ENCODE measurements around the gene HFE. TPM values are rescaled to one million over a fixed set of nuclear protein-coding genes. Genes with fewer than 3 reads are reported as not detected.

The HFE gene
- polyA plus RNA-seq, 2 of the 4 experiments (the other 2 are of a cell fraction): 19.9 to 31.7 TPM

GRCh38 chr6:26054781-26055718, 32.2 kb upstream of the HFE start (continued):
- TF ChIP-seq FOXS1 (CRISPR knock-in tag; IDR thresholded peaks at IDR 0.05) (no peak; the same call in 1 of the 2 replicates), TP53 (CRISPR knock-in tag; IDR thresholded peaks at IDR 0.05) (peak; percentile 92), BHLHE40 (IDR thresholded peaks at IDR 0.05; ENCODE audit: low read depth, low read length) (no peak), POLR2AphosphoS2 (conservative IDR thresholded peaks at IDR 0.05; ENCODE audit: low read length) (no peak), E2F6 (IDR thresholded peaks at IDR 0.05; ENCODE audit: borderline replicate concordance, low read depth) (0 out of 2 replicates have a peak, but pooled peaks have one; percentile 7), RFX5 (IDR thresholded peaks at IDR 0.05) (no peak), HMGXB4 (CRISPR knock-in tag; IDR thresholded peaks at IDR 0.05; ENCODE audit: borderline replicate concordance) (peak; percentile 75), CBX8 (IDR thresholded peaks at IDR 0.05) (no peak), JUN (IDR thresholded peaks at IDR 0.05) (peak in 1 of 2 experiments; percentile 15; a peak in 2 of 5 replicates), SREBF2 (IDR thresholded peaks at IDR 0.05) (no peak), REST (IDR thresholded peaks at IDR 0.05) (peak; percentile 22; the same call in 1 of the 2 replicates), PHF8 (IDR thresholded peaks at IDR 0.05; ENCODE audit: borderline replicate concordance, low read depth) (no peak), ATOH8 (CRISPR knock-in tag; IDR thresholded peaks at IDR 0.05; ENCODE audit: low read depth) (peak; percentile 24; the same call in 1 of the 2 replicates), USF2 (IDR thresholded peaks at IDR 0.05) (no peak), RCOR1 (IDR thresholded peaks at IDR 0.05; ENCODE audit: low read depth, low read length) (no peak), POLR2A (IDR thresholded peaks at IDR 0.05; ENCODE audit: low read length) (peak; percentile 66), PBX3 (IDR thresholded peaks at IDR 0.05) (peak; percentile 69; the same call in 1 of the 2 replicates), EHMT2 (IDR thresholded peaks at IDR 0.05; ENCODE audit: low read depth) (no peak), MYC (IDR thresholded peaks at IDR 0.05; ENCODE audit: borderline replicate concordance, low read length) (no peak), CHD4 (IDR thresholded peaks at IDR 0.05; ENCODE audit: borderline replicate concordance) (no peak), ZFP36 (IDR thresholded peaks at IDR 0.05; ENCODE audit: borderline replicate concordance, partially characterized antibody) (no peak), MAZ (IDR thresholded peaks at IDR 0.05; ENCODE audit: borderline replicate concordance, low read depth, low read length) (no peak), CTCF (IDR thresholded peaks at IDR 0.05) (no peak), CEBPB (IDR thresholded peaks at IDR 0.05) (peak in 1 of 2 experiments; percentile 2; a peak in 1 of 4 replicates), MAFK (IDR thresholded peaks at IDR 0.05; ENCODE audit: partially characterized antibody) (no peak), EHF (CRISPR knock-in tag; IDR thresholded peaks at IDR 0.05) (no peak; the same call in none of the 2 replicates), TFCP2L1 (CRISPR knock-in tag; IDR thresholded peaks at IDR 0.05) (peak; percentile 97), RNF2 (IDR thresholded peaks at IDR 0.05; ENCODE audit: borderline replicate concordance, low read depth) (no peak), NR3C1 (IDR thresholded peaks at IDR 0.05) (no peak), HOXB5 (CRISPR knock-in tag; IDR thresholded peaks at IDR 0.05) (no peak), HDAC2 (IDR thresholded peaks at IDR 0.05) (no peak)

Data from A549 (cell line).